Activated CD8-positive, alpha-beta memory T cell treated with anti-CD3 and anti-CD28 coated beads for 1 hour (primary cell): ENCODE data around the gene CDCA4.
A peak's percentile ranks its signal among the peaks of the same experiment; 100 is the strongest.
"Not testable (repeated sequence)": the region's sequence is repeated elsewhere in the genome, so short reads cannot be mapped to it uniquely, and the experiment has no call there.

Source experiments
- DNase-seq, 2 donors: peaks; one replicate each; pipeline ENCODE4 v3.0.0-alpha.2; 2020; ENCODE audit warnings: low read depth in 1 of 2; ENCODE audit errors: extremely low read depth in 1 of 2

Gene CDCA4

GRCh38 chr14:105058521-105059034 is 37.7 kb upstream of the CDCA4 start:
- DNase-seq, result no peak

- no peak for DNase-seq
Measured at GRCh38 chr14:105056303-105056831, 35.5 kb upstream of the CDCA4 start.

GRCh38 chr14:105055736-105056302 is 34.9 kb upstream of the CDCA4 start:
- no peak for DNase-seq

GRCh38 chr14:105055334-105055733 is 34.5 kb upstream of the CDCA4 start:
- no peak for DNase-seq

- no peak for DNase-seq
Measured at GRCh38 chr14:105053996-105054395, 33.1 kb upstream of the CDCA4 start.

- DNase-seq, result no peak
Measured at GRCh38 chr14:105053421-105053820, 32.5 kb upstream of the CDCA4 start.

- DNase-seq, result no peak
Measured at GRCh38 chr14:105052110-105052458, 31.2 kb upstream of the CDCA4 start.

GRCh38 chr14:105051182-105052109 is 30.6 kb upstream of the CDCA4 start:
- DNase-seq, result no peak

GRCh38 chr14:105050551-105050897 is 29.6 kb upstream of the CDCA4 start:
- no peak for DNase-seq

- DNase-seq, result no peak
Measured at GRCh38 chr14:105049753-105050550, 29.1 kb upstream of the CDCA4 start.

- no peak for DNase-seq
Measured at GRCh38 chr14:105047283-105048016, 26.6 kb upstream of the CDCA4 start.

- no peak for DNase-seq
Measured at GRCh38 chr14:105046891-105047282, 26.0 kb upstream of the CDCA4 start.

GRCh38 chr14:105045710-105046326 is 24.9 kb upstream of the CDCA4 start:
- peak; percentile 85 to 93 for DNase-seq

GRCh38 chr14:105043641-105044040 is 22.8 kb upstream of the CDCA4 start:
- DNase-seq, result no peak

GRCh38 chr14:105042813-105043212 is 21.9 kb upstream of the CDCA4 start:
- DNase-seq, result no peak

- no peak for DNase-seq
Measured at GRCh38 chr14:105041841-105042765, 21.2 kb upstream of the CDCA4 start.

GRCh38 chr14:105039458-105040205 is 18.7 kb upstream of the CDCA4 start:
- no peak for DNase-seq

- not testable (repeated sequence) for DNase-seq
Measured at GRCh38 chr14:105035616-105036015, 14.7 kb upstream of the CDCA4 start.
